HG03558 (cell line): Measurements from ENCODE around the gene MLX.
A peak's percentile ranks its signal among the peaks of the same experiment; 100 is the strongest.
"Not testable (repeated sequence)": the region's sequence is repeated elsewhere in the genome, so short reads cannot be mapped to it uniquely, and the experiment has no call there.

Experiments used
- ATAC-seq: cut with Tn5 transposase; IDR thresholded peaks from one replicate; pipeline ENCODE4 v1.9.1; 2021; ENCODE audit warnings: moderate number of reproducible peaks; ENCODE audit not compliant: unreplicated experiment; ENCODE audit errors: extremely low read depth

Gene MLX

GRCh38 chr17:42553161-42553818 lies 13.6 kb upstream of the MLX start:
- no peak for ATAC-seq

GRCh38 chr17:42553866-42554249 lies 13.0 kb upstream of the MLX start:
- ATAC-seq = no peak

- ATAC-seq = peak; percentile 54
Measured at GRCh38 chr17:42554250-42555121, 12.4 kb upstream of the MLX start.

GRCh38 chr17:42555122-42555622 lies 11.7 kb upstream of the MLX start:
- ATAC-seq = no peak

- not testable (repeated sequence) for ATAC-seq
Measured at GRCh38 chr17:42555961-42556617, 10.8 kb upstream of the MLX start.

GRCh38 chr17:42559075-42559474 lies 7.8 kb upstream of the MLX start:
- ATAC-seq = no peak

- no peak for ATAC-seq
Measured at GRCh38 chr17:42560246-42560645, 6.7 kb upstream of the MLX start.

GRCh38 chr17:42561897-42562387 lies 5.0 kb upstream of the MLX start, which contains the start of gene COASY:
COASY (plus strand) TSS chr17:42562148; CDS start chr17:42562623, 475 bp downstream.
- no peak for ATAC-seq

- no peak for ATAC-seq
Measured at GRCh38 chr17:42562388-42563142, 4.3 kb upstream of the MLX start.

GRCh38 chr17:42563143-42563509 lies 3.8 kb upstream of the MLX start:
- ATAC-seq = no peak

- ATAC-seq = no peak
Measured at GRCh38 chr17:42563543-42563942, 3.4 kb upstream of the MLX start.

- ATAC-seq = no peak
Measured at GRCh38 chr17:42563950-42564349, 3.0 kb upstream of the MLX start.

GRCh38 chr17:42564815-42565522 lies 1.9 kb upstream of the MLX start:
- ATAC-seq = no peak

- ATAC-seq = no peak
Measured at GRCh38 chr17:42565523-42566214, 1.2 kb upstream of the MLX start.

- no peak for ATAC-seq
Measured at GRCh38 chr17:42566215-42566882, 551 bp upstream of the MLX start.

- no peak for ATAC-seq
Measured at GRCh38 chr17:42568341-42569111, 1.6 kb downstream of the MLX start.

GRCh38 chr17:42571435-42572225 lies 4.7 kb downstream of the MLX start:
- ATAC-seq = no peak
